HUES48 (cell line): ENCODE results near the gene GTPBP6.

ENCODE experiments used
- H3K27ac ChIP-seq: one replicate; pipeline ENCODE4 v1.7.0; 2013; ENCODE audit warnings: low read depth, low read length, inconsistent platforms
- H3K27me3 ChIP-seq: 2 replicates; pipeline ENCODE4 v1.6.1; 2013; ENCODE audit warnings: mild to moderate bottlenecking, low read length; ENCODE audit not compliant: control insufficient read depth, insufficient read depth
- H3K36me3 ChIP-seq: 2 replicates; pipeline ENCODE4 v1.6.1; 2013; ENCODE audit warnings: low read length; ENCODE audit not compliant: control insufficient read depth, insufficient read depth
- H3K4me1 ChIP-seq: 2 replicates; pipeline ENCODE4 v1.6.1; 2013; ENCODE audit warnings: mild to moderate bottlenecking, low read length; ENCODE audit not compliant: control insufficient read depth, insufficient read depth
- H3K4me3 ChIP-seq: 2 replicates; pipeline ENCODE4 v1.5.1; 2013; ENCODE audit warnings: mild to moderate bottlenecking, low read depth, low read length
- H3K9ac ChIP-seq: 2 replicates; pipeline ENCODE4 v1.6.1; 2013; ENCODE audit warnings: mild to moderate bottlenecking, low read depth, low read length, moderate library complexity
- H3K9me3 ChIP-seq: 2 replicates; pipeline ENCODE4 v1.6.1; 2013; ENCODE audit warnings: low read length; ENCODE audit not compliant: control insufficient read depth, insufficient read depth

Gene GTPBP6

DNA sequence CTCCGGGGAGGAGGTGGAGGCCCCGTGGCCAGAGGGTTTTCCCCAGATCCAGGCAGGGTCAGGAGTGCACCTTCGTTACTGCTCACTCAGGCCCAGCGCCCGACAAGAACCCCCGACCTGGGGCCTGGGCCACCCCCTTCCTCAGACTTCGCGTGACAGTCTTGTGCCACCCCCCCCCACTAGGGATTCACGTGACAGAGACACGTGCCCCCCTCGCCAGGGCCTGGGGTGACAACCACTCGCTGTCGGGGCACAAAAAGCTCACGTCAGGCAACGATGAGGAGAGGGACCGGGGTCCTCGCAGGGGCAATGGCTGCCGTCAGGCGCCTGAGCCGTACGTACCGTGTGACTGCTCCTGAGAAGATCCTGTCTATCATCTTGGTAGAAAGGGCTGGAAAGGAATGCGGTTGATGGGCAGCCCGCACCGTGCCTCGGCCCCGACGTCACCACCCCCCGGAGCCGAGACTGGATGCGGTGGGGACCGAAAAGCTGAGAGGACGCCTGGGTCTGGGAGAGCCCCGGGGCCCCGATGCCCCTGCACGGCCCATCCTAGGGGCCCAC lies 23.0 kb upstream of the GTPBP6 start:
- Histone ChIP-seq H3K4me3 (no peak overlapping the region), H3K36me3 (peaks cover 44% of the 10 kb centered on the region), H3K4me1 (no peaks in the 10 kb centered on the region), H3K9ac (no peak overlapping the region), H3K27me3 (no peaks in the 10 kb centered on the region), H3K27ac (no peak overlapping the region), H3K9me3 (no peaks in the 10 kb centered on the region)

DNA sequence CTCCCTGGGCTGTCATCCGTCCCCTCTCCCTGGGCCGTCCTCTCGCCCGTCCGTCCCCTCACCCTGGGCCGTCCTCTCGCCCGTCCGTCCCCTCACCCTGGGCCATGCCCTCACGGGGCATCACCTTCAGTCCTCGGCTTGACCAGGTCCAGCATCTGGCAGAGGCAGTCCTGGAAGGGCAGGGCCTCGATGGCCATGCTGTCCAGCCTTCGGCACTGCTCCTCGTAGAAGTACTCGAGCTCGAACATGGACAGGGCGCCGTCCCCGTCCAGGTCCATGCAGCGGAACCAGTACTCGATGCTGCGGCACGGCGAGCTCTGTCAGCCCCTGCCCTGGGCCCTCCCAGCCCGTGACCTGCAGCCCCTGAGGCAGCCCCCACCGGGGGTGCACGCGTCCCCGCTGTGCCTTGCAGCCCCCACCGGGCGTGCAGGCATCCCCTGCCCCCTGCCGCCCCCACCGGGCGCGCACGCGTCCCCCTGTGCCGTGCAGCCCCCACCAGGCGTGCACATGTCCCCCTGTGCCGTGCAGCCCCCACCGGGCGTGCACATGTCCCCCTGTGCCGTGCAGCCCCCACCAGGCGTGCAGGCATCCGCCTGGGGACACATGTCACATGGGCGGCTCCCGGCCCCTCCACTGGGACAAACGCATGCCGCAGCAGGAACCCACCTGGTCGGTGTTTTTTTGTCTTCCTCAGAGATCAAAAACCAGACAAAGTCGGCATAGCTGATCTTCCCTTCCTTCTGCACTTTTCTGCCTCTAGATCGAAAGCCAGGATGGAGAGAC lies 22.2 kb upstream of the GTPBP6 start:
- no peaks in the 10 kb centered on the region for H3K4me1 ChIP-seq

DNA sequence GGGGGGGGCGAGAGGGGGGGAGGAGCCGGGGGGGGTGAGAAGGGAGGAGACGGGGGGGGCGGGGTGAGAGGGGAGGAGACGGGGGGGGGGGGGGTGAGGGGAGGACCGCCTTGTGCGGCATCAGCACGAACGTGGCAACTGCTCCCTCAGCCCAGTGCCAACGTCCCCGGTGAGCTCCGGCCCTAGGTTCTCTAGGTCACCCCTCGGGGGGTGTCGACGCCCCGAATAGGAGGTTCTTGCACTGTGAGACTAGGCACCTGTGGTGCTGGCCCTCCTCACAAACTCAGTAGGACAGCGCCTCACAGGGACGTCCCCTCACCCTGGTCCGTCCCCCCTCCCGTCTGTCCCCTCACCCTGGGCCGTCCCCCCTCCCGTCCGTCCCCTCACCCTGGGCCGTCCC lies 21.5 kb upstream of the GTPBP6 start:
- Histone ChIP-seq H3K27me3 (no peaks in the 10 kb centered on the region), H3K27ac (no peak overlapping the region), H3K36me3 (peaks cover 49% of the 10 kb centered on the region), H3K4me3 (no peak overlapping the region), H3K9me3 (no peaks in the 10 kb centered on the region), H3K9ac (no peak overlapping the region), H3K4me1 (no peaks in the 10 kb centered on the region)

More for the DNA sequence above, 22.2 kb upstream of the GTPBP6 start:
- Histone ChIP-seq H3K9me3 (no peaks in the 10 kb centered on the region), H3K4me3 (no peak overlapping the region), H3K9ac (no peak overlapping the region), H3K27ac (no peak overlapping the region), H3K36me3 (peaks cover 49% of the 10 kb centered on the region), H3K27me3 (no peaks in the 10 kb centered on the region)

DNA sequence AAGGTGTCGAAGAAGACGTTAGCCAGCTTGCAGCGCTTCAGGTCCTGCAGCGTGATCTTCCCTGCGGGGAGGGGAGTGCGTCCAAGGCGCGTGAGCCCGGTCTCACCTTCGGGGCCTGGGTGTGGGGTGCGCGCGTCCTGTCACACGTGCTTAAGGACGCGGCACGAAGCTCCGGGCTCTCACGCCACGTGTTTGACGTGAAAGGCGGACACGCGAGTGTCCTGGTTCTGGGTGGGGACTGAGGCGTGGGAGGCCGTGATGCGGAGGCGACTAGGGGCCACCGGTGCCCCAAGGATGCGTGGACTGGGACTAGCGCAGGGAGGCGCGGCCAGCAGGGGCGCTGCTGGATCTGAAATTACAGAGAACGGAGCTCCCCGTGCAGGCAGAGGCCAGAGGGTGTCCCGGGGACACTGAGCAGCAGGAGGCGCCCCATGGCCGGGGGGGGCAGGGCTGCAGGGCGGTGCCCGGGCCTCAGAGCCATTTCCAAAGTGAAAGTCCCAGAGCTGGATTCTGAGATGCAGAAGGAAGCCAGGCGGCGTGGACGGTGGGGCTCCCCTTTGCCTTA lies 20.3 kb upstream of the GTPBP6 start:
- Histone ChIP-seq H3K36me3 (peaks cover 41% of the 10 kb centered on the region), H3K27ac (no peak overlapping the region), H3K4me1 (no peaks in the 10 kb centered on the region), H3K9ac (no peak overlapping the region), H3K9me3 (no peaks in the 10 kb centered on the region), H3K27me3 (no peaks in the 10 kb centered on the region), H3K4me3 (no peak overlapping the region)

DNA sequence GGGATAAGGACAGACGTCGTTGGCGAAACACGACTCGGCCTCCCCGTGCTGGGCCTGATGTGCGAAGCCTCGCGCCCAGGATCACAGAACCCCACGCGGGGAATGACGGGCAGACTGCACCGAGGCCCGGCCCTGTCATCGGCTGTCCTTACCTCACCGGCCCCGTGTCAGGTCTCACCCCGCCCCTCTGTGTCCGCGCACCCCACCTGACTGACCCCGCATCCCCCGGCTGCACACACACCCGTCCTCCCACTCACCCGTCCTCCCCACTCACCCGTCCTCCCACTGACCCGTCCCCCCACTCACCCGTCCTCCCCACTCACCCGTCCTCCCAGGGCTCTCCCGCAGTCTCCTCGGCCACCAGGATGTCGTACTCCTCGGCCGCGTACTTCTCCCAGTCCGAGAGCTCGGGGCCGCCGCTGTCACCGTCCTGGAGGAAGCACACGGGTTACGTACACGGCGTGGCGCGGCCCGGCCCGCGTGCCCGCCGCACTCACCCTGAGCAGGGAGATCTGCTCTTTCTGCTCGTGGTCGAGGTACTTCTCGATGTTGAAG lies 19.8 kb upstream of the GTPBP6 start:
- Histone ChIP-seq H3K4me3 (no peak overlapping the region), H3K4me1 (no peaks in the 10 kb centered on the region), H3K9me3 (no peaks in the 10 kb centered on the region), H3K9ac (no peak overlapping the region), H3K27me3 (no peaks in the 10 kb centered on the region), H3K27ac (no peak overlapping the region), H3K36me3 (peaks cover 45% of the 10 kb centered on the region)

DNA sequence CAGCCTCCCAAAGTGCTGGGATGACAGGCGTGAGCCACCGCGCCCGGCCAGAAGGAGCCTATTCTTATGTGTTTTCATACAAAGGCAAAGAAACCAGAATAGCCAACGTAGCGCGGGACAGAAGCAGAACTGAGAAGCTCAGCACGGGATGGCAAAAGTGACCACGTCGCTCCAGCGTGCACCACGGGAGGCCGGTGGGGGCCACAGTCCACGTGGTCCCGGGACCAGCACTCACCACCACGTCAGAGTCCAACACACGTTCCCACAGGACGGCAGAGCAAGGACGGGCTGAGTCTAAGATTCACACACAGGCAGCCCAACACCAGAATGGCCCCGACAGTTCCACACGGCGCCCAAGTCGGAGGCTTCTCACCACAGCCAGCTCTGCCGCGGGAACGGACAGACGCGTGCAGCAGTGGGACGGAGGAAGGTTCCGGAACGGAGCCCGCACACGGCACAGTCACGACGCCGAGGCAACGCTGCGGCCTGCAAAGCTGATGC lies 18.8 kb upstream of the GTPBP6 start:
- Histone ChIP-seq H3K9ac (no peak overlapping the region), H3K9me3 (no peaks in the 10 kb centered on the region), H3K27me3 (no peaks in the 10 kb centered on the region), H3K4me1 (no peaks in the 10 kb centered on the region), H3K27ac (no peak overlapping the region), H3K4me3 (no peak overlapping the region), H3K36me3 (peaks cover 49% of the 10 kb centered on the region)

DNA sequence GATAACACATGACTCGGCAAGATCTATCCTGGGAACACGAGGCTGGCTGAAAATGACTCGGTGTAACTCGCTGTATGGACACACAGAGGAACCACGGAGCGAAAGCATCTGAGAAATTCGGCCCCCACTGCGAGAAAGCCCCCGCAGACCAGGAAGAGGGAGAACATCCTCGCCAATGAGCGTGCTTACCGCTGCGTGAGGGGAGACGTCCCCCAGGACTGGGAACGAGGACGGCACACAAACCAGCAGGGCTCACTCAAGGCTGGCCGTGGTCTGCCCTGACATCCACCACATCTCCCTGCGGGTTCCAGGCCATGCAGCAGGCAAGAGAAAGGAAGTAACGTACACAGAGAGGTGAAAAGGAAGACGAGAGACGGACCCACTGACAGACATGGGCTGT lies 17.6 kb upstream of the GTPBP6 start:
- H3K9me3 ChIP-seq: no peaks in the 10 kb centered on the region
- no peak overlapping the region for H3K9ac ChIP-seq
- H3K36me3 ChIP-seq: peaks cover 43% of the 10 kb centered on the region

DNA sequence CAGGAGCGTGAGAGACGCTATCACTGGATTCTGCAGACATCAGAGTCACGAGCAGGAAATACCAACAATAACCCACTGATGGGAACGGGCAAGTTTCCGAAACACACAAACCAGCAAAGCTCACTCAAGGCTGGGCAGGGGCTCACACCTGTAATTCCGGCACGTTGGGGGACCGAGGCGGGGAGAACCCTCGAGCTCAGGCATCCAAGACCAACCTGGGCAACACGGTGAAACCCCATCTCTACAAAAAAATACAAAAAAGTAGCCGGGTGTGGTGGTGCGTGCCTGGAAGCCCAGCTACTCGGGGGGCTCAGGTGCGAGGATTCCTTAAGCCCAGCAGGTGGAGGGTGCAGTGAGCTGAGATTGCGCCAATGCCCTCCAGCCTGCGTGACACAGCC lies 17.2 kb upstream of the GTPBP6 start:
- Histone ChIP-seq H3K36me3 (peaks cover 42% of the 10 kb centered on the region), H3K27me3 (no peaks in the 10 kb centered on the region), H3K9ac (no peak overlapping the region), H3K27ac (no peak overlapping the region), H3K4me1 (peaks cover 4% of the 10 kb centered on the region; the same call in 1 of the 2 replicates), H3K4me3 (no peak overlapping the region), H3K9me3 (no peaks in the 10 kb centered on the region)

More for the DNA sequence above, 17.6 kb upstream of the GTPBP6 start:
- H3K4me3 ChIP-seq: no peak overlapping the region
- H3K27me3 ChIP-seq: no peaks in the 10 kb centered on the region
- H3K4me1 ChIP-seq: peaks cover 4% of the 10 kb centered on the region; the same call in 1 of the 2 replicates
- no peak overlapping the region for H3K27ac ChIP-seq

DNA sequence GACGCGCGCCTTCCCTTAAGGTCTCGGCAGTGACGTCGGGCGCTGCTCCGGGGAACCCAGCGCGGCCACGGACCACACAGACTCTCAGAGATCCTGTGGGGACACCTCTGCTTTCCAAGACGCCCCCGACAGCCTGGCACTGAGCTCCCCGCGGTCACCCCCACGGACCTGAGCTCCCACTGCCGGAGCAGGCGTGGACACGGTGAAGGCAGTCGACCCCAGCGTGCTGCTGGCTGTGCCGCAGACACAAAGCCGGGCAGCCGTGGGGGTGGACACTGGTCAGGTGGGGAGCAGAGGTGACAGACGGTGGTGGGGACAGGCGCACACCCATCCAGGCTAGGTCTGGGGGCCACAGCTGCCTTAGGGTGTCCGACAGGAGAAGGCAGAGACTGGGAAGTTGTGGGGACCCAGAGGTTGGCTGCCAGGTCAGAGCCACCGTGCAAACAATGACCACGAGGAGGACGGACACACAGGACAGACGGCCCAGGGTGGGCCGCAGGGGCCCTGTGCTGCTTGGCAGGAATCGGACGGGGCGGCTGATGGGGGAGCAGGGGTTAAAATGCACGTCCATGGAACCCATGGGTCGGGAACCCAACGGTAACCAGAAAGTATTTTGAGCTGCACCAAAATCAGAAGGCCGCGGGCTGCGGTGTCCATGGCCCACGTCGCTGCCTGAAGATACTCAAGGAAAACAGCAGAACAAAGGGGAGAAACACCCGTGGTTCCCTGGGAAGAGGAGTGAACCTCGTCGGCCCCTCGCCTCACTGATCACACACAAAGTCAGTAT lies 16.6 kb upstream of the GTPBP6 start:
- Histone ChIP-seq H3K27me3 (no peaks in the 10 kb centered on the region), H3K4me3 (no peak overlapping the region), H3K36me3 (peaks cover 40% of the 10 kb centered on the region), H3K9me3 (no peaks in the 10 kb centered on the region), H3K9ac (no peak overlapping the region), H3K4me1 (peaks cover 4% of the 10 kb centered on the region; the same call in 1 of the 2 replicates), H3K27ac (no peak overlapping the region)

DNA sequence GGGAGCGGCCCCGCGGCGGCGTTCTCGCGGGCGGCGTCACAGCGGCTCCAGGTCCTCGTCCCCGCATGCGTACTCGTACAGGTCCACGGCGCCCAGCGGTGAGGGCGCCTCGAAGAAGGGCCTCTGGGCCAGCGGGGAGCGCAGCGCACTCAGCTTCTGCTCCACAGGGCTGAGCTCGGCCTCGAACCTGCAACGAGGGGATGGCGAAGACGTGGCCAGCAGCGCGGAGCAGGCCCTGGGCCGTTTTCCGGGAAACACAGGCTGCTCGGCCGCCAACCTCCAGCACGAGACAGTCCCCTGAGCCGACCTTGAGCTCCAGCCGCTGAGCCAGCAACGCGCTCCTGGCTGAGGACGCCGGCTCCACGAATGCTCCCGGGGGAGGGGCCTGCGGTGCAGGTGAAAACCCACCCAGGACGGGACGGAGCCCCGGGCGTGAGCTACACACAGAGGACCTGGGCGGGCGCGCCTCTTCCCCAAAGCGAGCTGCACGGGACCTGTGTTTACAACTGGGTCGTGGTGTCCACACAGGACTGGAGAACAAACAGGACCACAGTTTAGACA lies 15.8 kb upstream of the GTPBP6 start:
- no peaks in the 10 kb centered on the region for H3K27me3 ChIP-seq
- no peaks in the 10 kb centered on the region for H3K9me3 ChIP-seq
- H3K9ac ChIP-seq: no peak overlapping the region
- no peak overlapping the region for H3K27ac ChIP-seq
- H3K4me3 ChIP-seq: no peak overlapping the region
- peaks cover 40% of the 10 kb centered on the region for H3K36me3 ChIP-seq
- peaks cover 4% of the 10 kb centered on the region; the same call in 1 of the 2 replicates for H3K4me1 ChIP-seq
